Left ventricle myocardium superior (tissue), 1 donor: ENCODE results near the gene SLC6A6. TPM values are rescaled to one million over a fixed set of nuclear protein-coding genes. Genes with fewer than 3 reads are reported as not detected.

Experiments
- ATAC-seq: fragments of 200-7000 bp; cut with Tn5 transposase; one replicate; pipeline ENCODE4 v1.9.1; 2020; ENCODE audit warnings: mild to moderate bottlenecking, moderate library complexity
- DNase-seq: peaks from one replicate; pipeline ENCODE4 v3.0.0-alpha.2; 2020
- intact Hi-C: fragments of 100-400 bp; cut with micrococcal nuclease; formaldehyde crosslinking; loops from one replicate; pipeline ENCODE4 v1.11.0; 2022
- long read RNA-seq: library from polyadenylated mRNA; unstranded; transcript quantifications from one replicate; pipeline ENCODE4 v2.0.0, GENCODE V29; 2021
- total RNA-seq: library from RNA; stranded (reverse); fragmentation: NEBNext Ultra II Directional; extraction: Animal tissue kit (Norgen Biotek cat#: 25700); gene quantifications from one replicate; pipeline ENCODE4 v1.2.1, GENCODE V29; 2021
- donor health status: DM: no; HTN: yes; CAD: no; lungs with severe emphysema.

SLC6A6 gene
- total RNA-seq: 14.1 TPM
- long read RNA-seq, partial matches to known transcripts: 1 of 8 reads
- long read RNA-seq, other reads (novel, unspliced or antisense): 7 of 8 reads

DNA sequence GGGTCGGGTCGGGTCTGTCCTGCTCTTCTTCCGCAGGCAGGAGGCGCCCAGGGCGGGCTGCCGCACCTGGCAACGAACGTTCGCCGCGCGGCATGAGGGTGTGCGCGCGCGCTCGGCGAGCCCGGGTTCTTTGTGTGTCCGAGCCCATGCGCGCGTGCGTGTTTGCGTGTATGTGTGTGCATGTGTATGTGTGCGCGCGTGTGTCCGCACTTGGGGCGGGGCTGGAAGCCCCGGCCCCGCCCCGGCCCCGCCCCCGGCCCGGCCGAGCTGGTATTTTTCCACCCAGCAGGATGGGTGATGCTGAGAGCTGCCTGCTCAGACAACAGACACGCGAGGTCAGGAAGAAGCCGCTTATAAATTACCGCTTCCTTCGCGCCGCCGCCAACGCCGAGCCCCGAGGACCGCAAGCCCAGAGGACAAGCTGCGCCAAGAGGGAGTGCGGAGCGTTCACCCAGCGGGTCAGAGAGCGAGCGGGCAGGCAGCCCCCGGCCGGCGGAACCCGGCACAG lies at the start of gene SLC6A6:
Gene SLC6A6 (plus strand): TSS at position 303 of the 508 bp plus-strand sequence. CDS start 41,029 bp downstream, outside the sequence.
- intact Hi-C loops: no loop called here
- DNase-seq: peak; percentile 97
- ATAC-seq: peak; percentile 87

DNA sequence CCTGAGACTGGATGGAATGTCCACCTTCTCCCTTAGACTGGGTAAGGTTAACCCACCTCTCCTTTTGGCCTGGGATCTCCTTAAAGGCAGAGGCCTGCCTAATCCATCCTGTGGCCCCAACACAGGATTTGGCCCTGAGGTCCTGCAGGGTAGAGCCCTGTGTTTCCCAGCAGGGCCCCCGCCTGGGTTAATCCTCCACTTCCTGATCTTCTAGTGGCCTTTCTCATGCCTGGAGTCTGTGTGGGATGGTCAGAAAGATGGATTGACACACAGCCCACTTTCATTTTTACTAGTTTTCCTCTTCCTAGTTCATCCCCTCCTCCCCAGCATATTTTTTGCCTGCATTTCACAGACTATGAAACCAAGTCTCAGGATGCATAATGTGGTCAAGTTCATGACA lies 48.9 kb upstream of the SLC6A6 start:
- ATAC-seq (no peak), DNase-seq (no peak)
- intact Hi-C loops: no loop called here

DNA sequence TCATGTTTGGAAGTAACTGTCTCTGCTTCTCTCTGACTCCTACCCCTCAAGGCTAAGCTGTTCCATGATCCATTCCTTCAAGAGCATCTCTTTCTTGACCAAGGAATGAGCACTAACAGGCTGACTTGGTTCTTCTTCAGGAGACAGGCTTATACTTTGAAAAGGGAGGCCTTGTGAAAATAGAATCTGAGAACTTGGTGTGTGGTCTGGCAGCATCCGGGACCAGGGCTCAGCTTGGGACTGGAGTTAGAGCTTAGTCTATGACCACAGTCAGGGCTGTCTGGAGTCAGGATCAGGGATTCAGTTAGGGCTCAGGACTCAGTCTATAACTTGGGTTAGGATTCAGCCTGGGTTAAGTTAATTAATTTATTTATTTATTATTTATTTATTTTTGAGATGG lies 44.9 kb upstream of the SLC6A6 start:
- intact Hi-C loops: no loop called here
- DNase-seq (no peak), ATAC-seq (no peak)

DNA sequence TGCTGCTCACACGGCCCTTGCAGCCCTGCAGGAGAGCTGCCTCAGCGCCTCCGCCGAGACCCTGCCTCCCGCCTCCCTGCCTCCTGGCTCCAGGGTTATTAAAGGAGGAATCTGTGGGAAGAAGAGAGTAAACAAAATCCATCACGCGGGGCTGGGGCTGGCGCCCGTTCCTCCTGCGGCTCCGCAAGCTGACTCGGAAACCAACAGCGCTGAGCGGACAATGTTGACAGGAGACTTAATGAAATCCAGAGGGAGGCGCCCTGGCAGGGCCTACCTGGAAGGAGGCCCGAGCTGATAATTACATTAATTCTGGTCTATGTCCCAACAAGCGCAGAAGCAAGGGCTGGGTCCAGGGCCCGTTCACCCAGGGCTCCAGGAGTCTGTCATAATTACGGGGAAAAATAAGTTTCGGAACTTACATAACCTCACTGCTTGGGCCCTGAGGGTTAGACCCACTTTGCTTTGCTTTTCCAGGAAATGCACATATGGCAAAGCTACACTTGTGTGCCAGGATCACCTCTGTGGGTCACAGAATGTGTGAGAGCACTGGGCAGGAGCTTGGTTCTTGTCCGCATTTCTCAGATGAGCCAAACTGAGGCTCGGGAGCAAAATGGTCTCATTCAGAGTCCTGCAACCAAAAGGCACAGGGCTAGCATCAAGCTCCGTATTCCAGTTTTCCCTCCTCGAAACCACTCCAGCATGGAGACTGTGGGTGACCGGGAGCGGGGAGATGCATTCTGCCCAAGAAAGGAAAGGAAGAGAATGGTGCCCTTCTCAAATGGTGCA lies 43.8 kb upstream of the SLC6A6 start:
- intact Hi-C loops: no loop called here

DNA sequence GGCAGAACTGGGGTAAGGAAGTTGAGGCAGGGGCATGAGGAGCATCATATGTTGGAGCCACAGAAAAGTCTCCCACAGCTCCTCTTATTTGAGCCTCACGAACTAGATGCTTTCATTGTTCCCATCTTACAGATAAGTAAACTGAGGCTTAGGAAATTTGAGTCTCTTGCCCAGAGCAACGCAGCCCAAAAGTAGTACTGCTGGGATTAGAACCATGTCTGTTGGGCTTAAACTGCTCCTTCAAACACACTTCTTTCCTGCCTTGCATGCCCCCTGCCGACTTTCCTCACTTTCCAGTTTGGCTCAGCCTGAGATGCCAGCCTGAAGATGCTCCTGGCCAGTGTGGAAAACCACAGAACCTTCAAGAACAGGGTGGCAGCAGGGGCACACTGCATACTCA lies 43.1 kb upstream of the SLC6A6 start:
- intact Hi-C loops: no loop called here
- no peak for DNase-seq

More for the DNA sequence above, 43.8 kb upstream of the SLC6A6 start:
- DNase-seq (peak; percentile 85), ATAC-seq (peak; percentile 94)

DNA sequence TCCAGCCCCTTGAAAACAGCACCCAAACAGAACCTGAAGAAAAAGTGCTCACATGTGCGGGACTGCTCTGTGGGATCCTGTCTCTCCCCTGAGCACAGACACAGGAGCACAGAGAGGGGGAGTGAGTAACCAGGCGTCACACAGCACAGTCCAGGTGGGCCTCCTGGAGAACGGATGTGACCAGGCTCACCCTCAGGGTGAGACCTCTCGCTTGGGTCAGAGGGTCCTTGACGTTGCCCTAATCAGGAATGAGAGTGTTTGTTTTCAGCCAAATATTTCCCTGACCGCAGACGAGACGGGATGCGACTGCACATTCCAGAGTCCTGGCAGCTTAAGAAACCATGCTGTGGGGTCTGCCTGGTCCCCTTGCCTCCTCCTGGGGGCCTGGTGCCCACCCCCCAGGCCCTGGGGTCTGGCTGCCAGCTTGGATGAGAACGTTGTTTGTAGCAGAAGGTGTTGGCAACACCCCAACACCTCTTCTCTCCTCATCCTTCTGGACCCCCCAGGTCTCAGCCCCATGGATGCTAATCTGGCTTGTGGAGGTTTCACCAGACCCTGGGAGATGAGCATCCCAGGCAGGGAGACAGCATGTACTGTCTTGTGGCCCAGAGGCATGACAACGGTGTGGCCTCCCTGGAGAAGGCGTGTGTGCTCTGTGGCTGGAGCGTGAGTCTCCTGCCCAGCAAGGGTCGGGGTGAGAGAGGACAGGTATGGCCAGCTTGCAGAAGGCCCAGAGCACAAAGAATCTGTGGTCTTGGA lies 42.1 kb upstream of the SLC6A6 start:
- ATAC-seq (no peak), DNase-seq (peak; percentile 15)
- intact Hi-C loops: no loop called here

More for the DNA sequence above, 43.1 kb upstream of the SLC6A6 start:
- no peak for ATAC-seq

DNA sequence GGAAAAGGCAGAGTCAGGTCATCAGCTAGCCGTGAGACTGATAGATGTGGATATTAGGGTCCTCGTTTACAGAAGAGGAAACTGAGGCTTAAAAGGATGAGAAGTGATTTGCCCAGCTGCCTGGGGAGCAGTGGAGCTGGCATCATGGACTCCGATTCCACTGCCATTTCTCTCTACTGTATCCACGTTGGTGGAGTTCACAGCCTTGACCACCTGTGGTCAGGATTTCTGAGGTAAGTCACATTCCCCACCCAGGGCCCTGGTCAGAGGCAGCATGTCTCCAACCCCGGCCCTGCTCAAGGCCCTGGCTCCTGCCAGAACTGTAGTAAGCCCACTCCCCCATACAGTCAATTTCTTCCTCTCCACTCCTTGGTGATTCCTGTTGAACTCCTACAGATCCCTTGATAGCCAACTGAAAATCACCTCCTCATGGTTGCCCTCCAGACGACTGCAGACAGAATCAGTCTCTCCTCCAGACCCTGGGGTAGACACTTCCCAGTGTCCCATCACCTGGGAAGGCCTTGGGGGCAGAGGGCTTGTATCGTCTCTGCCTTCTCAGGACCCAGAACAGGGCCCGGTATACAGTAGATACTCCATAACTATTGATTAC lies 41.2 kb upstream of the SLC6A6 start:
- DNase-seq (no peak), ATAC-seq (no peak)
- intact Hi-C loops: no loop called here

DNA sequence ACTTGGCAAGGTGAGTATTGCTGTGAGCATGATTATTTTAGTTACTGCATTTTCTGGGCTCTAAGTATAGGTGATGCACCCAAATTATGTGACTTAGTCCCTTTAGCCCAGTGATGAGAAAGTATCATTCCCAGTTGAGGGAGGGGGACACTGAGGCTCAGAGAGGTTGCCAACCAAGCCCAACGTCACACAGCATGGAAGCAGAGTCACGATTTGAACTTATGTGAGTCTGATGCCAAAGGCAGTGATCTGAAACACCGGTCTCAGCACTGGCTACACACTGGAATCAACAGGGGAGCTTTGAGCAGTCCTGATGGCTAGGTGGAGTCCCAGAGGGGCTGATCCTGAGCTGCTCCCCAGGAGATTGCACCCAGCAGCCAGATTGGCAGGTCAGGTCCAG lies 39.5 kb upstream of the SLC6A6 start:
- intact Hi-C loops: no loop called here
- DNase-seq (no peak), ATAC-seq (no peak)

DNA sequence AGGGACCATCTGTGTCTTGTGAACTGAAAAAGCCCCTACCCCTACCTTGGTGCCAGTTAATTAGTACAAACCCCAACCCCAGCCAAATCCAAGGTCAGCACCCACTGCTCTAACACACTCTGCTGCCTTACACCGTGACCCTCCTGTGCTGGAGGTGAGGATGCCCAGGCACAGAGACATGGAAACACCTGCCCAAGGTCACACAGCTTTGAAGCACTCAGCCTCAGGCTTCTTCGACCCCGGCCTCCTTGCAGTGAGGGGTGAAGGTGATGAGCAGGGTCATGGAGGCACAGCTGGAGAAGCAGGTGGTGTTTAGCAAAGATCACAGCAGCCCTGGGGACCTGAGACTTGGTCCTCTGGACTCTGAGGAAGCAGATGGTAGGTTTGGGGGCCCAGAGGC lies 39.0 kb upstream of the SLC6A6 start:
- intact Hi-C loops: no loop called here
- no peak for ATAC-seq
- no peak for DNase-seq

DNA sequence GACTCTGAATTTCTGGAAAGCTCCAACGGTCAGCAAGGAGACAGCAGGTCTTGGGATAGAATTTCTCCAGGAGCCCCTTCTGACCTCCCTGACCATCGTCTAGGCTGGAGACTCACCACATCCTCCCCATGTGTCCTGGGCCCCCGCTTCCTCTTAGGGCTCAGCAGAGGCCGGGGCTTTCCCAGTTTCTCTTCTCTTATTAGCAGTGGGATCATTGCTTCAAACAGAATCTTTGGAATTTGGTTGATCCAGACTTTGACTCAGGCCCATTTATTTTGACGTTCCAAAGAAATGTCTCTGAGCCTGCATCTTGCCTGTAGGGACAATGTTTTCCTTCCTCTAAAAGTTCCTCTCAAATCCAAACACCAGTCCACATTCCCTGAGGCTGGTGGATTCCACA lies 38.4 kb upstream of the SLC6A6 start:
- no peak for DNase-seq
- intact Hi-C loops: no loop called here
- no peak for ATAC-seq

DNA sequence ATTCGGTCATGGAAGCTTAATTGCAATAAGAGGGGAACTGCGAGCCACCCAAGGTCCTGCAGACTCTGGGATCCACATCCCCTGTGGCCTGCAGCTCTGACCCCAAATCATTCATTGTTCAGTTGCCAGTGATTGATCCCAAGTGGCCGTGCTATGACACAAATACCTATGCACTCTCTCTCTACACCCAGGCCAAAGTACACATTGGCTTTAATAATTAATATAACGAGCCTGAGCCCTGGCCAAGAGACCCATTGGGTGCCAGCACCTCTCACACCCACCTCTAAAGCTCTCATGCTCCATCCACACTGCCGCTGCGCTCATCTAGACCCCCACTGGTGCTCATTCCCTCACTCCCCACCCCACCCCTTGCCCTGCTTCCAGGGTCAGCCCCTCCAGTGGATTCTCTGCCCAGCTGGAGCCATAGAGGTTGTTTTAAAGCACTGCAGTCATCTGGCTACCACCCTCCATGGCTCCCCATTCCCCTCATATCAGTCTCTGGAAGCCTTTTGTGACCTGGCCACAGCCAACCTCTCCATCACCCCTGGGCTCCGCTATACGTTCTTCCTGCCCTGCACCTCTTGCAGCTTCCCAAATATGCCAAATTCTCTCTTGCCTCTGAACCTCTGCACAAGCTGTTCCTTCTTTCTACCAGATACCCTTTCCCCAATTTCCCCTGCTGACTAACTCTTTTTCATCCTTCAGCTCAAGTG lies 37.7 kb upstream of the SLC6A6 start:
- intact Hi-C loops: no loop called here
- no peak for ATAC-seq
- DNase-seq: no peak

DNA sequence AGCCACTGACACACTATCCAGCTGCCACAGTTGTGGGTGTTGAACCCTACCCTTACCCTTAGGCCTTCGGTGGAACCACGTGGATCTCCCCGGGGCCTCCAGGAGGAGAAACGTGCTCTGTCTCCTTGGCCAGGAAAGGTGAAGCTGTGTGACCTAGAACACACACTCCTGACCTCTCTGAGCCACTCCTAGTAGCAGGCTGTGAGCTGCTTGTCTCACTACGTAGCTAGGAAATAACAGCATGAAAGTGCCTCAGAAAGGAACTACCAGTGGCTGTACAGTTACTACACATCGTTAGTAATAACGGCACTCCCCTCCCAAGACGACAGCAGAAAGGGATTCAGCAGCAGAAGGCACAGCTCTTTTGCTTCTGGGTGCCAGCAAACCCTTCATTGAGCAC lies 36.2 kb upstream of the SLC6A6 start:
- intact Hi-C loops: no loop called here

DNA sequence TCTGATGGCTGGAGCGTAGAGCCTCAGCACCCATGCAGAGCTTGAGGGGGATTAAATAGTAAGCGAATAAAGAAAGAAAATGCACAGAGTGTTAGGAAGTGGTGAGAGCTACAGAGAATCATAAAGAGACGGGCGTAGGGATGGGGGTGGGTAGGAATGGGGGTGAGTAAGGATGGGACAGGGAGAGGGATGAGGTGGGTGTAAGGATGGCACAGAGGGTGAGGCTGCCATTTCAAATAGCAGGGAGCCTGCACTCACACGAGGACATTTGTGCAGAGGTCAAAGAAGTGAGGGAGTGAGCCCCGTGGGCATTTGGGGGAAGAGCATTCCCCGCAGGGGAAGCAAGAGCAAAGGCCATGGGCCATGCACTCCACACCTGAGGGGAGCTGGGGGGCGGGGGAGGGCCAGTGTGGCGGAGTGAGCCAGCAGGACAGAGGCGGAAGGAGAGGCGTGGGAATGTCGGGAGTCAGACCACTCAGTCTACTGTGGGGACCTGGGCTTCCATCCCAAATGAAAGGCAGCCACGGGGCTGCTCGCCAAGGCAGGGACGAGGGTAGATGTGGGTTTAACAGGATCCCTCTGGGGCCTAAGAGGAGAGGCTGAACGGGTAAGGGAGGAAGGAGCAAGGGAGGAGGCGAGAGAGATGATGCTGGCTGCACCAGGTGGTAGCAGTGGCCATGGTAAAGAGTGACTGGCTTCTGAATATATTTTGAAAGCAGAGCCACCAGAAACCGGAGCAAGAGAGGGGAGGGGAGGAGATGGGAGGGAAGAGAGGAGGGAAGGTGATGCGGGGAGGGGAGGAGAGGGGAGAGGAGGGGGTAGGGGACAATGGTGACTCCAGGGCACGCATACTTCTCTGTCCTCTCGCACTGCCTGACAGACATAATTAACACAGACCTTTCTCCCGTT lies 35.2 kb upstream of the SLC6A6 start:
- intact Hi-C loops: no loop called here
- DNase-seq: no peak
- no peak for ATAC-seq

More for the DNA sequence above, 36.2 kb upstream of the SLC6A6 start:
- DNase-seq: no peak
- no peak for ATAC-seq

DNA sequence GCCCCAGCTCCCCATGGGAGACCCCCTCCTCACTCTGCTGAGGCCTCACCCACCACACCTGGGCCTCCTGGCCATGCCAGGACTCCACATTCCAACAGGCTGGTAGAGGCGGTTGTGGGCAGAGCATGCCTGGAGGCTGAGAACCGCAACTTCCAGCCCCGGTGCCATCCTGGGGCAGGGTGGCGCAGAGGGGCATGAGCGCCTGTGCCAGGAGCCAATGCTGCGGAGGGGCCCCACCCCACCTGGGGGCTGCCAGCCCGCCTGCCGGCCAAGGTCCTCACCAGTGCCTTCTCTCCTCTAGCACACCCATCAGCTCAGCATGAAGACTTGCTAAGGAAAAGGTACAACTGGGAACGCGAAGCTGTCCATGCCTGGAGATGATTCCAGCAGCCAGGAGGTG lies 34.3 kb upstream of the SLC6A6 start:
- intact Hi-C loops: no loop called here
- ATAC-seq: no peak
- no peak for DNase-seq

DNA sequence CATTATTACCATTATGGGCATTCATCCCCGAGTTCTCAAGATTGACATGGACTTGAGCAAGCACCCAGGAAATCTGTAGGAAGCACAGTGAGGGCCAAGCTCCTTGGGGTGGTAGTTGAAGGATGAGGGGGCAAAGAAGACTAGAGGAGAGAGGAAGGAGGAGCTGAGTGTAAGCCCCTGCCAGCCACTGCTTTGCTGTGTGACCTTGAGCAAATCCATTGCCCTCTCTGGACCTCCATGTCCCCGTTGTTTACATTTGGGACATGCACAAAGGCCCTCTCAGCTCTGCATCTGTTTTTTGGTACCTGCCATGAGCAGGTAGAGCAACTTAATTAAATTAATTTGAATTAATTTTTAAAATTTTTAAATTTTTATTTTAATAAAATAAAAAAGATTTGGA lies 33.5 kb upstream of the SLC6A6 start:
- ATAC-seq (no peak), DNase-seq (no peak)
- intact Hi-C loops: no loop called here

DNA sequence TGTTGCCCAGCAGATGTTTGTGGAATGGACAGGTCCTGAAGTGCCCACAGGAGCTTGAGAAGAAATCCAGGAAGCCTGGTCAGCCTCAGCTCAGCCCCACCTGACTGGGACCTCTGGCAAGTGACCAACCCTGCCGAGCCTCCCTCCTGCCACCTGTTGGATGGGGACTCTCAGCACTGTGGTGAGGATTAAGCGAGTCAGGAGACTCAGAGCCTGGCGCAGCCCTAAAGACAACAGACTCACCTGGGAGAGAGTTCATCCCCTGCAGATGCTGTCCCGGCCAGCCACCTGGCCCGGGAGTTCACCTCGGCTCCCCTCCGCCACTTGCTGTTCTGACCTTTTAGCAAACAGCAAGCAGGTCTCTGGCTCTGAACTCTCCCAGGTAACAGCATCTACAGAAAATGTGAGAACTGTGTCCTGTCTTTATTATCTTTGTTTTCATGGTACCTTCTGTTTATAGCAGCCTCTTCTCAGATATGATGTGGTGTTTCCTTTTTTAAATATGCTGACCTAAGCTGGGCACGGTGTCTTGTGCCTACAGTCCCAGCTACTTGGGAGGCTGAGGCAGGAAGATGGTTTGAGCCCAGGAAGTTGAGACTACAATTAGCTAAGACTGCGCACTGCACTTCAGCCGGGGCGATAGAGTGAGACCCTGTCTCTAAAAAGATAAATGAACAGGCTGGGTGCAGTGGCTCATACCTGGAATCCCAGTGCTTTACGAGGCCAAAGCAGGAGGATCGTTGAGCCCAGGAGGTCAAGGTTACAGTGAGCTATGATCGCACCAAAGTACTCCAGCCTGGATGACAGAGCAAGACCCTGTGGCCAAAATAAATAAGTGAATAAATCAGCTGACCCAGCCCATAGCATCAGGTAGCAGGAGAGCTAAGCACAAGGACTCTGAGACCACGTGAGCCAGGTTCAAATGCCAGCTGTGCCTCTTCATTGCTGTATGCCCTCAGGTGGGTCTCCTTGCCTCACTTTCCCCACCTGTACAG lies 32.4 kb upstream of the SLC6A6 start:
- intact Hi-C loops: no loop called here
- DNase-seq (no peak), ATAC-seq (peak; percentile 34)
